CD4-positive, alpha-beta T cell treated with Interleukin-10 for 1 hour (primary cell): ENCODE measurements around the gene IGFALS.

ENCODE experiments used
- DNase-seq: peaks from one replicate; pipeline ENCODE4 v3.0.0-alpha.2; 2020

The IGFALS gene

DNA sequence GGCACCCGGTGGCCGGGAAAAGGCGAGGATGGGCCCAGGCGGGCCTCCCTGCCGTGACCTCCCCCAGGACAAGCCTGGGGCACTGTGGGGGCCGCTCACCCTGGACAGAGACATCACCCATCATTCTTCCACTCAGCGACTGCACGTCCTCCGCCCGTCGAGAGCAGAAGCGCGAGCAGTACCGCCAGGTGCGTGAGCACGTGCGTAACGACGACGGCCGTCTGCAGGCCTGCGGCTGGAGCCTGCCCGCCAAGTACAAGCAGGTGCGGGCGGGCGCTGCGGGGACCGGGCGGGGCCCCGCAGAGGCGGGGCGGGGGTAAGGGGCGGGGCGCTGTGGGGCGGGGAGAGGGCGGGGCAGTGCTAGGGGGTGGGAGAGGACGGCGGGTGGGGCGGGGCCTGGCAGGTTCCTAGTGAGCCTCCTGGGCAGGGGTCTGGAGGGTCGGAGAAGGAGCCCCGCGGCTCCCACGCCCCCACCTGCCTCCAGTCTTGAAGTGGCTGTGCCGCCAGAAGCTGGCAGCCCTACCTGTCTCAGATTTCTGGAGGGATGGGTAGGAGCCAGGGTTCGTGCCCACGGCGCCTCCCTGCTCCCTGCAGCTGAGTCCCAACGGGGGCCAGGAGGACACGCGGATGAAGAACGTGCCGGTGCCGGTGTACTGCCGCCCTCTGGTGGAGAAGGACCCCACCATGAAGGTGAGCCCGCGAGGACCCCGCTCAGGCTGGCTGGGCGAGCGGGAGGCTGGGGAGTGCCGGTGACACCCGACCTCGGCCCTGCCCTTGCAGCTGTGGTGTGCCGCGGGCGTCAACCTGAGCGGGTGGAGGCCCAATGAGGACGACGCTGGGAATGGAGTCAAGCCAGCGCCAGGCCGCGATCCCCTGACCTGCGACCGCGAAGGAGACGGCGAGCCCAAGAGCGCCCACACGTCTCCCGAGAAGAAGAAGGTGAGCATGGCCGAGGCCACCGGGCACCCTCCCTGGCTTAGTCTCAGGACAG is 29.7 kb downstream of the IGFALS start:
- no peak for DNase-seq

DNA sequence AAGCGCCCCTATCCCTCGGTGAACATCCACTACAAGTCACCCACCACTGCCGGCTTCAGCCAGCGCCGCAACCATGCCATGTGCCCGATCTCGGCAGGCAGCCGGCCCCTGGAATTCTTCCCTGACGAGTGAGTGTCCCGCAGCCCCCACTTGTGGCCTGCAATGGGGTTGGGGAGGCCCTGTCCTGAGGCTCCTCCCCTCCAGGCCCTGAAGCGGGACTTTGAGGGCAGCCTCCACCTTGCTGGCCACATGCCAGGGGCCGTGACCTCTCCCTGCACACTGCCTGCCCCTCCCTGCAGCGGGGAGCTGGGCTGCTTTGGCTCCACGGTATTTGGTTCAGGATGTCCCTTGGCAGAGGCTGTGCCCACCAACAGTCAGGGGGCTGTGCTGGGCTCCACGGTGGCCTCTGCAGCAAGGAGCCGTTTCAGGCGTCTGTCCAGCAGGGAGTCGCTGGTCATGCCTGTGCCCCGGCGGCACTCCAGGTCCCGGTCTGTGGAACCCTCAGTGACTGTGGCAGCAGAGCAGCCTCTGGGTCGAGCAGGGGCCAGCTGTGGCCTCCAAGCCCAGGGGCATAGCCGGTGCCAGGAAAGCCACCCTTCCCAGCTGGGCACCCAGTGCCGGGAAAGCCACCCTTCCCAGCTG is 30.5 kb downstream of the IGFALS start:
- no peak for DNase-seq

GRCh38 chr16:1762196-1762878 is 31.2 kb downstream of the IGFALS start:
- DNase-seq: no peak

- DNase-seq: no peak
These were observed 31.8 kb downstream of the IGFALS start for GRCh38 chr16:1761751-1762150.

- DNase-seq: no peak
These were observed 32.6 kb downstream of the IGFALS start for GRCh38 chr16:1760911-1761310.

DNA sequence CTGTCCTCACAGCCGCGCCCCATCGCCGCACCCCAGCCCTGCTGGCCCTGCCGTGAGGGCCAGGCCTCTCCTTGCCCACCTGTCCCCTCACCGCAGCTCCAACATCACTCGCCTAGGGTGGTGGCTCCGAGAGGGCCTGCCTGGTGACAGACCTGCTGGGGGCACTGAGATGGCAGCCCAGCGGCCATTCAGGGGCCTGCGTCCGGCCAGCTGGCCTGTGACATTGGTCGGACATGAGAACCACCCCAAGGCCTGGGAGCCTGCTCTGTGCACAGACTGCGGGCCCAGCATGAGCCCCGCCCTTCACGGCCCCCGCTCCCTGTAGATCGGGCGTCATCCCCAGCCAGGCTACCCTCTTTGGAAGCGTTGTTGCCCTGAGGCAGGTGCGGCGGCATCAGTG is 34.0 kb downstream of the IGFALS start:
- DNase-seq: no peak

DNA sequence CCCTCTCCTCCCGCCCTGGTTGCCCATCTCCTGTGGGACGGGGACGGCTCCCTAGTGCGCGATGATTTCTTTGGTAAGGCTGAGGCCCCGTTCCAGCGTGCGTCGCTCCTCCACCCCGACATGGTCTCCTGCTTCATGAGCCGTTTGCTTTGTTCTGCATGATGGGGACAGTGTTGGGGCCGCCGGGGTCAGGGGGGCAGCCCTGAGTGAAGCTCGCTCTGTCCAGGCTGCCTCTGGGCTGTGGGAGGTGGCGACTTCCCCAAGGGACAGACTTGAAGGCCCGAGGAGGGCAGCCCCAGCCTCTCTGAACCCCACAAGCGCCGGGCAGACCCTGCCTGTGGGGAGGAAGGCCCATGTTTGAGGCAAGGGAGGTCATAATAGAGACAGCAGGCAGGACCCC is 34.6 kb downstream of the IGFALS start:
- no peak for DNase-seq

GRCh38 chr16:1757714-1758461 is 35.6 kb downstream of the IGFALS start:
- DNase-seq: no peak

- DNase-seq: no peak
These were observed 39.3 kb downstream of the IGFALS start for GRCh38 chr16:1754204-1754603.

DNA sequence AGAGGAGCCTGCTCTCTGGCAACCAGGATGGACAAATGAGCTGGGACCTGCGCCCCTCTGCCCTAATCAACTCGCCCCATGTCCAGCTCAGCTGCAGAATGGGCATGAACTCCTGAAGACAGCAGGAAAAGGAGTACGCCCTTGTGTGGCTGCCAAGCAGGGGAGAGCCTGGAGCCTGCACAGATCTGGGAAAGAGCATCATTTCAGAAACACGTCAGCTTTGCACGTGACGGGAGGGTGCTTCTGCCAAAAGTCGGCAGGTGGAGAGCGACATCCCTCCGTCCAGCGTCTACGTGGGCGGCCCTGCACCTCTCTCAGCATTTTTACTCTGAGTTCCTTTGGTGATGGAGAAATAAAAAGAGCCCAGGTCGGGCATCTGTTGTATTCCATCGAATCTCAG is 40.7 kb downstream of the IGFALS start:
- DNase-seq: no peak

- no peak for DNase-seq
These were observed 41.6 kb downstream of the IGFALS start for GRCh38 chr16:1751946-1752345.

DNA sequence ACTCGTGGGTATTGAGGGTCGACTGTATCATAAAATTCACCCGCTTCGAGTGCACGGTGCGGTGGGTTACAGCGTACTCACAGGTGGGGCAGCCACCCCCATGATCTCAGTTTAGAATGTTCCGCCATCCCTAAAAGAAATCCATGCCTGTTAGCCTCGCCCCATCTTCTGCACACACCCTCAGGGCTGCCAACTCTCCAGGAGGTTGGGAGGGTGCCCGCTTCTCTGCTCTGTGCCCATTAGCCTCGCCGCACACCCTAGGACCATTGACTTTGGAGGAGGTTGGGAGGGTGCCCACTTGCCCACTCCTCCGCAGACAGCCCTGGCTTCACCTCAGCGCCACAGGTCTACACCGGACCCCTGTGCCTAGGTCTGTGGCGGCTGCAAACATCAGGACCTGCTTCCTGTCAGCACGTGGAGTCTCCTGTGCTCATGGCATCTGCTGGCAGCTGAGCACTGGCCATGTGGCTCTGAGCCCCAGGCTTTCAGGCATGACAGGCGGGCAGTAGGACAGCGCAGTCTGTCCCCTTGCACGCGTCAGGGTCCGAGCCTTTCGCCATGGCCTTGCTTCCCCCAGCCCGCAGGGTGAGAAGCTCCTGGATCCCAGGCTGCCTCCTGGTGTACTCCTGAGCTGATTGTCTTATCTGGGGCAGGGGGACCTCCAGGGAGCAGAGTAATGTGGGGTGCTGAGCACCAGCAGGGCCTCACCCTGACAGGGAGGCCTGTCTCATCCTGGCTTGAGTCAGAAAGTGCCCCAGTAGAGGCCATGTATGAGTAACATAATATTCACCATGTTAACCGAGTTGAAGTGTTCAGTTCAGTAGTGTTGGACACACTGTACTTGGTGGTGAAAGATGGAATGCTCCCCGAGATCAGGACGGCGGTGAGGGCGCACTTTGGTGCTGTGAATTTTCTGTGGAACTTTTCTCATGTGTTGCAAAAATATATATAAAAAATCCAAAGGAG is 44.1 kb downstream of the IGFALS start:
- no peak for DNase-seq

DNA sequence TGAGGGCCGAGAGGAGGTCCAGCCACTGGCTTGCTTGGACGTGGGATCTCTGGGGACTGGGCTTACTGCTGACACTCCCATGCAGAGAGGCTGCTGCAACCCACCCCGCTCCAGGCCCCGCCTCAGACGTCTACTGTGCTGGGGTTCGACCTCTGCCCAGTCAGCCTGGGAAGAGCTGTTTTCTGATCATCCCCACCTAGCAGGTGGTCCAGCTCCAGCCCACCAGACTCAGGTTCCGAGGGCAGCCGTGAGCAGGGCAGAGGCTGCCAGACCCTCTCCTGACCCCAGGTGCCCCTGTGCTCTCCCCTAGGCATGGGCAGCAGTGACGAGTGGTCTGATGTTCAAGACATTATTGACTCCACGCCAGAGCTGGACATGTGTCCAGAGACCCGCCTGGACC is 45.6 kb downstream of the IGFALS start:
- no peak for DNase-seq

DNA sequence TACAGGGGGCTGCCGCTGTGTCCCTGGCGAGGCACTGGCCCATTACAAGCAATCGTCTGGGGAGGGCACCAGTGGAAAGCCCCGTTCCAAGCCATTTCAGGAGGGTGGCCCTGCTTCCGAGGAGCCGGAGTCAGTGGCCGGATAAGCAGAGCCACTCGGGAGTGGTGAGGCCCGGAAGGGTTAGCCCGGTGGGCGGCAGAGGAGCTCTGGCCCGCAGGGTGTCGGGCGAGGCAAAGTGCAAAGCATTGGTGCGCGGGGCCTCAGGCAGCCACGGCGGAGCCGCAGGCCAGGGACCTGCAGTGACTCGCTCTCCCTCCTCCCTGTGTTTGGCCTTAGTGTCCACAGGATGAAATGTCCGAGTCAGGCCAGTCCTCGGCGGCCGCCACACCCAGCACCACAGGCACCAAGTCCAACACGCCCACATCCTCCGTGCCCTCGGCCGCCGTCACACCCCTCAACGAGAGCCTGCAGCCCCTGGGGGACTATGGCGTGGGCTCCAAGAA is 46.8 kb downstream of the IGFALS start:
- no peak for DNase-seq

- no peak for DNase-seq
These were observed 47.4 kb downstream of the IGFALS start for GRCh38 chr16:1745900-1746692.

GRCh38 chr16:1745181-1745899 is 48.2 kb downstream of the IGFALS start:
- no peak for DNase-seq

DNA sequence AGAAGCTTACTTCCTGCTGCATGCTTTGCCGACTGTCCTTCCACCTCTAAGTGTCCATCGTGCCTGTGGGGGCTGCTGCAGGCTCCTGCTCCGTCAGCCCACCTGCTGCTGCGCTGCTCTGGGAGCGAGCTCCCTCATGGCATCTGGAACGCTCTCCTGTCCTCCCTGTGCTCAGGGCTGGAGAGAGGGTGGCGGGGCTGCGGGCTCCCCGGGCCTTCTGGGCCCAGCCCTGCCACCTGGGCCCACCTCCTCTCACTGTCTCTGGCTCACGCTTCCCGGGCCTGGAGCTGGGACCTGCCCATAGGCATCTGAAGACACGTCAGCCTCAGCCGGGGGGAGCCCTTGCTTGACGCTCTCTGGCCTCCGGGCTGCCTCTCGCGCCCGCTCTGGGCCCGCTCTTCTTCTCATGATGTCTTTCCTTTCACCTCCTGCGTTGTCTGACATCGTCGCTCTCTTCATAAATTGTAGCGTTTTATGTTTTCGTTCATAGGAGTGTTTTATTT is 49.1 kb downstream of the IGFALS start:
- DNase-seq: no peak

- no peak for DNase-seq
These were observed 49.8 kb downstream of the IGFALS start for GRCh38 chr16:1743376-1744337.
